HEK293 (cell line): Measurements from ENCODE around the gene BCAS3.

ENCODE experiments used
- CTCF ChIA-PET: fragments of 350-600 bp; formaldehyde crosslinking; extraction: SDS; loops from one replicate; lab custom pipeline; 2021; ENCODE audit warnings: antibody characterized with exemption; lab: Yijun Ruan, JAX
- POLR2A ChIA-PET: fragments of 300-600 bp; formaldehyde crosslinking; extraction: SDS; loops from one replicate; lab custom pipeline; 2020; ENCODE audit warnings: antibody characterized with exemption, inconsistent platforms; lab: Yijun Ruan, JAX
- H3K27ac ChIP-seq: fragments of 200-500 bp; sonication (Bioruptor generic); 2 replicates; pipeline ENCODE4 v1.5.1; 2014; ENCODE audit warnings: low read depth, low read length, control low read depth, inconsistent platforms; ENCODE audit errors: extremely low read depth
- H3K36me3 ChIP-seq, 2 experiments: fragments of 200-500 bp in 1 of 2; sonication (Bioruptor generic) in 1 of 2; 1 replicate in 1 of 2; 2 replicates in 1 of 2; pipeline ENCODE4 v1.5.1; 2014 to 2017; ENCODE audit warnings: inconsistent platforms in 2 of 2, low read length in 2 of 2; ENCODE audit not compliant: control insufficient read depth in 2 of 2, insufficient read depth in 1 of 2
- H3K4me1 ChIP-seq: fragments of 200-500 bp; sonication (Bioruptor generic); 2 replicates; pipeline ENCODE4 v1.5.1; 2014; ENCODE audit warnings: mild to moderate bottlenecking, low read length, inconsistent platforms; ENCODE audit not compliant: control insufficient read depth, insufficient read depth
- H3K4me3 ChIP-seq: 2 replicates; pipeline ENCODE4 v1.5.1; 2011; ENCODE audit warnings: low read depth, mild to moderate bottlenecking, control low read depth, low read length, moderate library complexity
- H3K9me3 ChIP-seq: fragments of 200-500 bp; sonication (Bioruptor generic); 2 replicates; pipeline ENCODE4 v1.5.1; 2014; ENCODE audit warnings: low read depth, low read length, inconsistent platforms; ENCODE audit not compliant: control insufficient read depth, insufficient read depth
- EGR2 ChIP-seq: fragments of 450-650 bp; formaldehyde crosslinking; IDR thresholded peaks from 2 replicates; pipeline ENCODE4 v1.5.1; 2016; ENCODE audit warnings: low read depth, missing biosample characterization, missing genetic modification characterization
- KLF16 ChIP-seq: fragments of 450-650 bp; formaldehyde crosslinking; IDR thresholded peaks from 2 replicates; pipeline ENCODE4 v1.5.1; 2017; ENCODE audit warnings: missing biosample characterization, missing genetic modification characterization
- MYNN ChIP-seq: fragments of 450-650 bp; formaldehyde crosslinking; IDR thresholded peaks from 2 replicates; pipeline ENCODE4 v1.5.1; 2016; ENCODE audit warnings: missing biosample characterization, missing genetic modification characterization, borderline replicate concordance
- MZF1 ChIP-seq: fragments of 450-650 bp; formaldehyde crosslinking; IDR thresholded peaks from 2 replicates; pipeline ENCODE4 v1.5.1; 2017; ENCODE audit warnings: missing biosample characterization, missing genetic modification characterization, borderline replicate concordance
- PRDM4 ChIP-seq: fragments of 450-650 bp; formaldehyde crosslinking; IDR thresholded peaks from 2 replicates; pipeline ENCODE4 v1.5.1; 2017; ENCODE audit warnings: missing biosample characterization, missing genetic modification characterization
- PRDM6 ChIP-seq: fragments of 450-650 bp; formaldehyde crosslinking; IDR thresholded peaks from 2 replicates; pipeline ENCODE4 v1.5.1; 2017; ENCODE audit warnings: missing biosample characterization, missing genetic modification characterization
- YY2 ChIP-seq: fragments of 450-650 bp; formaldehyde crosslinking; IDR thresholded peaks from 2 replicates; pipeline ENCODE4 v1.5.1; 2016; ENCODE audit warnings: missing biosample characterization, missing genetic modification characterization
- ZBTB1 ChIP-seq: fragments of 450-650 bp; formaldehyde crosslinking; IDR thresholded peaks from 2 replicates; pipeline ENCODE4 v1.5.1; 2016; ENCODE audit warnings: missing biosample characterization, missing genetic modification characterization
- ZEB2 ChIP-seq: fragments of 450-650 bp; formaldehyde crosslinking; IDR thresholded peaks from 2 replicates; pipeline ENCODE4 v1.5.1; 2016; ENCODE audit warnings: missing biosample characterization, missing genetic modification characterization
- ZFHX2 ChIP-seq: fragments of 450-650 bp; formaldehyde crosslinking; conservative IDR thresholded peaks from 2 replicates; pipeline ENCODE4 v1.5.1; 2016; ENCODE audit warnings: missing biosample characterization, missing genetic modification characterization
- ZNF155 ChIP-seq: fragments of 450-650 bp; formaldehyde crosslinking; IDR thresholded peaks from 2 replicates; pipeline ENCODE4 v1.5.1; 2016; ENCODE audit warnings: missing biosample characterization, missing genetic modification characterization
- ZNF169 ChIP-seq: fragments of 450-650 bp; formaldehyde crosslinking; IDR thresholded peaks from 2 replicates; pipeline ENCODE4 v1.5.1; 2016; ENCODE audit warnings: missing biosample characterization, missing genetic modification characterization
- ZNF184 ChIP-seq: fragments of 450-650 bp; IDR thresholded peaks from 2 replicates; pipeline ENCODE4 v1.5.1; 2018; ENCODE audit warnings: missing biosample characterization, mild to moderate bottlenecking, missing genetic modification characterization
- ZNF248 ChIP-seq: fragments of 450-650 bp; formaldehyde crosslinking; IDR thresholded peaks from 2 replicates; pipeline ENCODE4 v1.5.1; 2017; ENCODE audit warnings: missing biosample characterization, missing genetic modification characterization
- ZNF335 ChIP-seq: fragments of 450-650 bp; formaldehyde crosslinking; conservative IDR thresholded peaks from 2 replicates; pipeline ENCODE4 v1.5.1; 2016; ENCODE audit warnings: missing biosample characterization, missing genetic modification characterization
- ZNF362 ChIP-seq: fragments of 450-650 bp; formaldehyde crosslinking; IDR thresholded peaks from 2 replicates; pipeline ENCODE4 v1.5.1; 2016; ENCODE audit warnings: missing biosample characterization, missing genetic modification characterization
- ZNF501 ChIP-seq: fragments of 450-650 bp; formaldehyde crosslinking; IDR thresholded peaks from 2 replicates; pipeline ENCODE4 v1.5.1; 2016; ENCODE audit warnings: missing biosample characterization, missing genetic modification characterization
- ZNF521 ChIP-seq: fragments of 450-650 bp; formaldehyde crosslinking; IDR thresholded peaks from 2 replicates; pipeline ENCODE4 v1.5.1; 2017; ENCODE audit warnings: missing biosample characterization, mild to moderate bottlenecking, missing genetic modification characterization
- ZNF571 ChIP-seq: fragments of 450-650 bp; formaldehyde crosslinking; IDR thresholded peaks from 2 replicates; pipeline ENCODE4 v1.5.0; 2017; ENCODE audit warnings: missing biosample characterization, missing genetic modification characterization
- ZNF580 ChIP-seq: fragments of 450-650 bp; formaldehyde crosslinking; IDR thresholded peaks from 2 replicates; pipeline ENCODE4 v1.5.1; 2016; ENCODE audit warnings: missing biosample characterization, missing genetic modification characterization
- ZNF610 ChIP-seq: fragments of 450-650 bp; formaldehyde crosslinking; IDR thresholded peaks from 2 replicates; pipeline ENCODE4 v1.5.1; 2016; ENCODE audit warnings: missing biosample characterization, missing genetic modification characterization, borderline replicate concordance
- ZNF654 ChIP-seq: fragments of 450-650 bp; formaldehyde crosslinking; IDR thresholded peaks from 2 replicates; pipeline ENCODE4 v1.5.1; 2016; ENCODE audit warnings: low read depth, missing biosample characterization, missing genetic modification characterization
- ZNF660 ChIP-seq: fragments of 450-650 bp; IDR thresholded peaks from 2 replicates; pipeline ENCODE4 v1.5.1; 2018; ENCODE audit warnings: missing biosample characterization, mild to moderate bottlenecking, missing genetic modification characterization
- ZNF701 ChIP-seq: fragments of 450-650 bp; formaldehyde crosslinking; IDR thresholded peaks from 2 replicates; pipeline ENCODE4 v1.5.1; 2016; ENCODE audit warnings: missing biosample characterization, missing genetic modification characterization
- ZNF776 ChIP-seq: fragments of 450-650 bp; formaldehyde crosslinking; IDR thresholded peaks from 2 replicates; pipeline ENCODE4 v1.5.0; 2017; ENCODE audit warnings: missing biosample characterization, missing genetic modification characterization, borderline replicate concordance
- ZNF785 ChIP-seq: fragments of 450-650 bp; formaldehyde crosslinking; IDR thresholded peaks from 2 replicates; pipeline ENCODE4 v1.5.1; 2016; ENCODE audit warnings: missing biosample characterization, missing genetic modification characterization

BCAS3 gene

GRCh38 chr17:61349350-61349749, 671.7 kb downstream of the BCAS3 start:
- TF ChIP-seq EGR2 (0 out of 2 replicates have a peak, but pooled peaks have one; percentile 6), ZNF521 (tag by site-specific recombination) (no peak), ZNF184 (tag by site-specific recombination) (no peak), KLF16 (tag by site-specific recombination) (no peak), ZNF785 (no peak), ZEB2 (tag by site-specific recombination) (no peak), ZNF362 (tag by site-specific recombination) (no peak), ZNF571 (tag by site-specific recombination) (no peak)
- Histone ChIP-seq H3K36me3 (no peaks in the 10 kb centered on the region), H3K4me1 (no peaks in the 10 kb centered on the region; the same call in 1 of the 2 replicates), H3K9me3 (no peaks in the 10 kb centered on the region), H3K4me3 (no peak overlapping the region), H3K27ac (no peak overlapping the region)
- POLR2A ChIA-PET, result interaction anchor here (1.1 kb wide), 1 partner anchor 13 kb away, joined by 4 read pairs; no protein-coding TSS in a partner anchor
- CTCF ChIA-PET, result interaction anchor here (0.5 to 1.7 kb wide), 11 partner anchors 16 to 629 kb away, joined by 3 to 8 read pairs (median 3); no protein-coding TSS in a partner anchor

GRCh38 chr17:61351745-61352407, 674.2 kb downstream of the BCAS3 start:
- CTCF ChIA-PET, result interaction anchor here (0.7 to 1.9 kb wide), 3 partner anchors 10 to 38 kb away, joined by 3 to 8 read pairs (median 5); no protein-coding TSS in a partner anchor
- TF ChIP-seq ZFHX2 (tag by site-specific recombination) (no peak), PRDM4 (tag by site-specific recombination) (no peak), ZNF701 (tag by site-specific recombination) (no peak), ZNF248 (tag by site-specific recombination) (no peak), YY2 (tag by site-specific recombination) (no peak), ZNF169 (tag by site-specific recombination) (no peak), ZNF335 (no peak), PRDM6 (tag by site-specific recombination) (no peak), MZF1 (tag by site-specific recombination) (no peak), ZNF580 (no peak), ZNF184 (tag by site-specific recombination) (no peak), ZBTB1 (no peak), ZNF610 (tag by site-specific recombination) (no peak), MYNN (tag by site-specific recombination) (no peak), ZNF155 (tag by site-specific recombination) (no peak), ZNF660 (tag by site-specific recombination) (no peak), ZNF776 (tag by site-specific recombination) (no peak), ZNF501 (tag by site-specific recombination) (no peak), ZNF654 (tag by site-specific recombination) (no peak)
- Histone ChIP-seq H3K27ac (no peak overlapping the region), H3K4me3 (no peak overlapping the region), H3K9me3 (no peaks in the 10 kb centered on the region), H3K4me1 (no peaks in the 10 kb centered on the region), H3K36me3 (no peaks in the 10 kb centered on the region)
- POLR2A ChIA-PET, result no interaction called here
